GM23248 (cell line): ENCODE data around the gene MCF2L. TPM values are rescaled to one million over a fixed set of nuclear protein-coding genes. Genes with fewer than 3 reads are reported as not detected.

ENCODE experiments used
- DNase-seq: peaks from one replicate; pipeline ENCODE4 v3.0.0-alpha.2; 2015
- H2AFZ ChIP-seq: fragments of 200-600 bp; sonication (generic); 2 replicates; pipeline ENCODE4 v1.6.1; 2016; ENCODE audit warnings: antibody characterized with exemption
- H3F3A ChIP-seq: fragments of 200-600 bp; sonication (generic); 2 replicates; pipeline ENCODE4 v1.6.1; 2016; ENCODE audit warnings: mild to moderate bottlenecking, antibody characterized with exemption, mixed run types; ENCODE audit not compliant: insufficient read depth
- H3K27ac ChIP-seq: fragments of 200-600 bp; sonication (generic); 2 replicates; pipeline ENCODE4 v1.5.1; 2016; ENCODE audit warnings: mild to moderate bottlenecking
- H3K27me3 ChIP-seq: fragments of 200-600 bp; sonication (generic); replicated peaks from 2 replicates; pipeline ENCODE4 v1.6.1; 2016; ENCODE audit warnings: mild to moderate bottlenecking; ENCODE audit not compliant: insufficient read depth
- H3K36me3 ChIP-seq: fragments of 200-600 bp; sonication (generic); 2 replicates; pipeline ENCODE4 v1.6.1; 2016; ENCODE audit warnings: low read depth, mild to moderate bottlenecking
- H3K4me1 ChIP-seq: fragments of 200-600 bp; sonication (generic); 2 replicates; pipeline ENCODE4 v1.6.1; 2016; ENCODE audit warnings: mild to moderate bottlenecking; ENCODE audit not compliant: insufficient read depth
- H3K4me2 ChIP-seq: fragments of 200-600 bp; sonication (generic); one replicate; pipeline ENCODE4 v1.6.1; 2016; ENCODE audit warnings: mild to moderate bottlenecking; ENCODE audit not compliant: unreplicated experiment
- H3K4me3 ChIP-seq: fragments of 200-600 bp; sonication (generic); 2 replicates; pipeline ENCODE4 v1.5.1; 2016; ENCODE audit warnings: mild to moderate bottlenecking
- H3K79me2 ChIP-seq: fragments of 200-600 bp; sonication (generic); 2 replicates; pipeline ENCODE4 v1.6.1; 2016; ENCODE audit warnings: mild to moderate bottlenecking; ENCODE audit not compliant: insufficient read depth
- H3K9ac ChIP-seq: fragments of 200-600 bp; sonication (generic); 2 replicates; pipeline ENCODE4 v1.6.1; 2016; ENCODE audit warnings: mild to moderate bottlenecking
- H3K9me2 ChIP-seq: fragments of 200-600 bp; sonication (generic); 2 replicates; pipeline ENCODE4 v1.6.1; 2016; ENCODE audit warnings: mixed run types, mild to moderate bottlenecking, moderate library complexity; ENCODE audit not compliant: insufficient read depth
- H3K9me3 ChIP-seq: fragments of 200-600 bp; sonication (generic); one replicate; pipeline ENCODE4 v1.6.1; 2017; ENCODE audit warnings: low read depth
- H4K20me1 ChIP-seq: fragments of 200-600 bp; sonication (generic); 2 replicates; pipeline ENCODE4 v1.6.0; 2016; ENCODE audit not compliant: insufficient read depth
- EZH2 ChIP-seq: fragments of 200-600 bp; sonication (generic); IDR thresholded peaks from 2 replicates; pipeline ENCODE4 v1.6.1; 2018; ENCODE audit warnings: antibody characterized with exemption, mild to moderate bottlenecking; ENCODE audit not compliant: insufficient read depth, poor library complexity, severe bottlenecking
- EZH2phosphoT487 ChIP-seq: fragments of 200-600 bp; sonication (generic); IDR thresholded peaks from 2 replicates; pipeline ENCODE4 v1.6.1; 2018; ENCODE audit warnings: antibody characterized with exemption, moderate library complexity, mild to moderate bottlenecking, low read depth; ENCODE audit not compliant: insufficient read depth
- WGBS, 2 experiments: methylation state at CpG; one replicate each; pipeline ENCODE4 v1.1.6; 2015 to 2017; ENCODE audit warnings: low lambda C conversion rate in 2 of 2, low coverage in 1 of 2; ENCODE audit errors: missing lambda C conversion rate in 2 of 2; 5-methylcytosine and 5-hydroxymethylcytosine counted together
- in situ Hi-C: fragments of 300-500 bp; cut with MboI; formaldehyde crosslinking; loops from 2 replicates; pipeline ENCODE4 v1.15.0; 2020
- polyA plus RNA-seq: library from polyadenylated mRNA; unstranded; fragments of >200 nt; fragmentation: Nextera tagmentation; extraction: Ambion mirVana; gene quantifications from 2 replicates; pipeline ENCODE4 v1.2.1, GENCODE V29; 2016
- total RNA-seq: library from RNA; depleted of rRNA; stranded (reverse); fragments of >200 nt; shearing (Covaris generic); gene quantifications from 2 replicates; pipeline ENCODE4 v1.2.3, GENCODE V29; 2014

Gene MCF2L
- total and polyA plus RNA-seq, 2 experiments from 2014 or later, result not detected

GRCh38 chr13:112987682-112988024, 18.6 kb downstream of the MCF2L start:
- H3K79me2 ChIP-seq, result no peaks in the 10 kb centered on the region
- no peak overlapping the region for H3K4me2 ChIP-seq
- no peak overlapping the region for H3K9ac ChIP-seq
- in situ Hi-C loops, result no loop called here
- no peaks in the 10 kb centered on the region for H3K4me1 ChIP-seq
- TF ChIP-seq EZH2 (no peak), EZH2phosphoT487 (no peak)
- no peaks in the 10 kb centered on the region for H3K9me3 ChIP-seq
- WGBS, 2 experiments, result 51 to 69% methylated on average over 7 of the region's 7 CpGs
- no peak overlapping the region for H3K4me3 ChIP-seq
- H4K20me1 ChIP-seq, result no peaks in the 10 kb centered on the region
- no peaks in the 10 kb centered on the region for H3K9me2 ChIP-seq
- DNase-seq, result no peak
- H3K27me3 ChIP-seq, result peaks cover 35% of the 10 kb centered on the region
- H3K36me3 ChIP-seq, result no peaks in the 10 kb centered on the region
- no peaks in the 10 kb centered on the region for H3F3A ChIP-seq
- H2AFZ ChIP-seq, result no peak overlapping the region
- no peak overlapping the region for H3K27ac ChIP-seq

- Histone ChIP-seq H3K4me3 (no peak overlapping the region), H3F3A (no peaks in the 10 kb centered on the region), H3K9me2 (no peaks in the 10 kb centered on the region), H3K9ac (no peak overlapping the region), H3K4me1 (no peaks in the 10 kb centered on the region), H3K27ac (no peak overlapping the region), H3K9me3 (no peaks in the 10 kb centered on the region), H3K36me3 (no peaks in the 10 kb centered on the region), H3K27me3 (peaks cover 12% of the 10 kb centered on the region; the same call in 1 of the 2 replicates), H3K4me2 (no peak overlapping the region), H4K20me1 (no peaks in the 10 kb centered on the region), H2AFZ (no peak overlapping the region), H3K79me2 (no peaks in the 10 kb centered on the region)
- TF ChIP-seq EZH2phosphoT487 (no peak), EZH2 (no peak)
- in situ Hi-C loops, result no loop called here
- no peak for DNase-seq
- 69 to 76% methylated on average over 8 of the region's 8 CpGs for WGBS, 2 experiments
These were observed 21.8 kb downstream of the MCF2L start for GRCh38 chr13:112990783-112991182.

- H3K9ac ChIP-seq, result no peak overlapping the region
- TF ChIP-seq EZH2phosphoT487 (no peak), EZH2 (no peak)
- H3K4me1 ChIP-seq, result no peaks in the 10 kb centered on the region
- no peaks in the 10 kb centered on the region for H4K20me1 ChIP-seq
- no peaks in the 10 kb centered on the region for H3K9me2 ChIP-seq
- no peaks in the 10 kb centered on the region for H3F3A ChIP-seq
- peaks cover 7% of the 10 kb centered on the region for H3K27me3 ChIP-seq
- H3K4me2 ChIP-seq, result no peak overlapping the region
- H3K36me3 ChIP-seq, result no peaks in the 10 kb centered on the region
- in situ Hi-C loops, result no loop called here
- H2AFZ ChIP-seq, result no peak overlapping the region
- H3K79me2 ChIP-seq, result no peaks in the 10 kb centered on the region
- 12 to 15% methylated on average over 6 of the region's 6 CpGs for WGBS, 2 experiments
- H3K9me3 ChIP-seq, result no peaks in the 10 kb centered on the region
- DNase-seq, result no peak
- H3K4me3 ChIP-seq, result no peak overlapping the region
- no peak overlapping the region for H3K27ac ChIP-seq
These were observed 22.6 kb downstream of the MCF2L start for GRCh38 chr13:112991609-112992008.

GRCh38 chr13:112992931-112993680, 24.1 kb downstream of the MCF2L start:
- H4K20me1 ChIP-seq, result no peaks in the 10 kb centered on the region
- in situ Hi-C loops, result no loop called here
- no peaks in the 10 kb centered on the region for H3K4me1 ChIP-seq
- H3K36me3 ChIP-seq, result no peaks in the 10 kb centered on the region
- TF ChIP-seq EZH2phosphoT487 (no peak), EZH2 (no peak)
- no peaks in the 10 kb centered on the region for H3K9me3 ChIP-seq
- H3K27ac ChIP-seq, result no peak overlapping the region
- H3K9ac ChIP-seq, result no peak overlapping the region
- H3F3A ChIP-seq, result no peaks in the 10 kb centered on the region
- no peaks in the 10 kb centered on the region for H3K9me2 ChIP-seq
- H3K4me2 ChIP-seq, result no peak overlapping the region
- 71 to 72% methylated on average over 31 of the region's 31 CpGs for WGBS, 2 experiments
- no peak for DNase-seq
- no peak overlapping the region for H3K4me3 ChIP-seq
- H3K79me2 ChIP-seq, result no peaks in the 10 kb centered on the region
- no peak overlapping the region for H2AFZ ChIP-seq
- H3K27me3 ChIP-seq, result peaks cover 7% of the 10 kb centered on the region
